ENCODE data around the gene HKDC1.
A peak's percentile ranks its signal among the peaks of the same experiment; 100 is the strongest.

HKDC1 gene

DNA sequence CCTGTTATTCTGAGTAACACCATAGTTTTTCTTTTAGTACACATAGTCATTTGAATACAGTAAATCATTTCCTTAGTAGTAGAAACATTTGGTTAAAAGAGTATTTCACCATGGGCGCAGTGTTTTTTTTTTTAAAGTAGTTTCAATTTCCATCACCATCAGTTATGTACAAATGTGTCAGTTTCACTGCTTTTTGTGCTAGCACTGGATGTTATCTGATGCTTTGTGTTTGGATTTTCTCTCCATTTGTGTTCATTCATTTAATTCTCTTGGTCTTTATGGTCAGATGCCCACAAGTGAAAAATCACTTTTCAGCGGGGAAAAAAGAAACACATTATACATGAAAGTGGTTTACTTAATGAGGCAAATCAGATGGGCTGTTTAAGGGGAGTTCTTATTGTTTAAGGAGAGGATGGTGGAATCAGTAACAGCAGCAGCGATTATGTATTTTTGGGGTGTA is 42.2 kb downstream of the HKDC1 start:
- Histone ChIP-seq H3K27ac (ENCODE audit: extremely low read depth, low read depth, low read length) (no peak overlapping the region), H3K4me1 (ENCODE audit: control insufficient read depth, insufficient read depth, low read length) (no peaks in the 10 kb centered on the region), H3K36me3 (ENCODE audit: control insufficient read depth in 2 of 2, insufficient read depth in 1 of 2, low read length in 2 of 2) (no peaks in the 10 kb centered on the region), H3K4me3 (ENCODE audit: low read depth, low read length) (no peak overlapping the region), H3K9me3 (ENCODE audit: control insufficient read depth, insufficient read depth, low read depth, low read length) (no peaks in the 10 kb centered on the region)
- TF ChIP-seq ZSCAN16 (tag by site-specific recombination; IDR thresholded peaks at IDR 0.05) (no peak), HOXA7 (CRISPR knock-in tag; IDR thresholded peaks at IDR 0.05; ENCODE audit: borderline replicate concordance) (no peak), ZNF555 (tag by site-specific recombination; conservative IDR thresholded peaks at IDR 0.05) (no peak), ZNF585B (tag by site-specific recombination; IDR thresholded peaks at IDR 0.05) (no peak), ZNF843 (tag by site-specific recombination; IDR thresholded peaks at IDR 0.05) (no peak), ZFHX2 (tag by site-specific recombination; conservative IDR thresholded peaks at IDR 0.05) (no peak), ZNF610 (tag by site-specific recombination; IDR thresholded peaks at IDR 0.05; ENCODE audit: borderline replicate concordance) (no peak), PRDM1 (tag by site-specific recombination; IDR thresholded peaks at IDR 0.05) (peak; percentile 53; the same call in 1 of the 2 replicates)
- TF ChIP-seq, protein P1, sequence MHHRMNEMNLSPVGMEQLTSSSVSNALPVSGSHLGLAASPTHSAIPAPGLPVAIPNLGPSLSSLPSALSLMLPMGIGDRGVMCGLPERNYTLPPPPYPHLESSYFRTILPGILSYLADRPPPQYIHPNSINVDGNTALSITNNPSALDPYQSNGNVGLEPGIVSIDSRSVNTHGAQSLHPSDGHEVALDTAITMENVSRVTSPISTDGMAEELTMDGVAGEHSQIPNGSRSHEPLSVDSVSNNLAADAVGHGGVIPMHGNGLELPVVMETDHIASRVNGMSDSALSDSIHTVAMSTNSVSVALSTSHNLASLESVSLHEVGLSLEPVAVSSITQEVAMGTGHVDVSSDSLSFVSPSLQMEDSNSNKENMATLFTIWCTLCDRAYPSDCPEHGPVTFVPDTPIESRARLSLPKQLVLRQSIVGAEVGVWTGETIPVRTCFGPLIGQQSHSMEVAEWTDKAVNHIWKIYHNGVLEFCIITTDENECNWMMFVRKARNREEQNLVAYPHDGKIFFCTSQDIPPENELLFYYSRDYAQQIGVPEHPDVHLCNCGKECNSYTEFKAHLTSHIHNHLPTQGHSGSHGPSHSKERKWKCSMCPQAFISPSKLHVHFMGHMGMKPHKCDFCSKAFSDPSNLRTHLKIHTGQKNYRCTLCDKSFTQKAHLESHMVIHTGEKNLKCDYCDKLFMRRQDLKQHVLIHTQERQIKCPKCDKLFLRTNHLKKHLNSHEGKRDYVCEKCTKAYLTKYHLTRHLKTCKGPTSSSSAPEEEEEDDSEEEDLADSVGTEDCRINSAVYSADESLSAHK (tag by site-specific recombination; IDR thresholded peaks at IDR 0.05) = 0 out of 2 replicates have a peak, but pooled peaks have one; percentile 39
- TF ChIP-seq, protein P2, sequence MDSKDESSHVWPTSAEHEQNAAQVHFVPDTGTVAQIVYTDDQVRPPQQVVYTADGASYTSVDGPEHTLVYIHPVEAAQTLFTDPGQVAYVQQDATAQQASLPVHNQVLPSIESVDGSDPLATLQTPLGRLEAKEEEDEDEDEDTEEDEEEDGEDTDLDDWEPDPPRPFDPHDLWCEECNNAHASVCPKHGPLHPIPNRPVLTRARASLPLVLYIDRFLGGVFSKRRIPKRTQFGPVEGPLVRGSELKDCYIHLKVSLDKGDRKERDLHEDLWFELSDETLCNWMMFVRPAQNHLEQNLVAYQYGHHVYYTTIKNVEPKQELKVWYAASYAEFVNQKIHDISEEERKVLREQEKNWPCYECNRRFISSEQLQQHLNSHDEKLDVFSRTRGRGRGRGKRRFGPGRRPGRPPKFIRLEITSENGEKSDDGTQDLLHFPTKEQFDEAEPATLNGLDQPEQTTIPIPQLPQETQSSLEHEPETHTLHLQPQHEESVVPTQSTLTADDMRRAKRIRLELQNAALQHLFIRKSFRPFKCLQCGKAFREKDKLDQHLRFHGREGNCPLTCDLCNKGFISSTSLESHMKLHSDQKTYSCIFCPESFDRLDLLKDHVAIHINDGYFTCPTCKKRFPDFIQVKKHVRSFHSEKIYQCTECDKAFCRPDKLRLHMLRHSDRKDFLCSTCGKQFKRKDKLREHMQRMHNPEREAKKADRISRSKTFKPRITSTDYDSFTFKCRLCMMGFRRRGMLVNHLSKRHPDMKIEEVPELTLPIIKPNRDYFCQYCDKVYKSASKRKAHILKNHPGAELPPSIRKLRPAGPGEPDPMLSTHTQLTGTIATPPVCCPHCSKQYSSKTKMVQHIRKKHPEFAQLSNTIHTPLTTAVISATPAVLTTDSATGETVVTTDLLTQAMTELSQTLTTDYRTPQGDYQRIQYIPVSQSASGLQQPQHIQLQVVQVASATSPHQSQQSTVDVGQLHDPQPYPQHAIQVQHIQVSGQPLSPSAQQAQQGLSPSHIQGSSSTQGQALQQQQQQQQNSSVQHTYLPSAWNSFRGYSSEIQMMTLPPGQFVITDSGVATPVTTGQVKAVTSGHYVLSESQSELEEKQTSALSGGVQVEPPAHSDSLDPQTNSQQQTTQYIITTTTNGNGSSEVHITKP (tag by site-specific recombination; IDR thresholded peaks at IDR 0.05) = no peak
- TF ChIP-seq, protein P3, sequence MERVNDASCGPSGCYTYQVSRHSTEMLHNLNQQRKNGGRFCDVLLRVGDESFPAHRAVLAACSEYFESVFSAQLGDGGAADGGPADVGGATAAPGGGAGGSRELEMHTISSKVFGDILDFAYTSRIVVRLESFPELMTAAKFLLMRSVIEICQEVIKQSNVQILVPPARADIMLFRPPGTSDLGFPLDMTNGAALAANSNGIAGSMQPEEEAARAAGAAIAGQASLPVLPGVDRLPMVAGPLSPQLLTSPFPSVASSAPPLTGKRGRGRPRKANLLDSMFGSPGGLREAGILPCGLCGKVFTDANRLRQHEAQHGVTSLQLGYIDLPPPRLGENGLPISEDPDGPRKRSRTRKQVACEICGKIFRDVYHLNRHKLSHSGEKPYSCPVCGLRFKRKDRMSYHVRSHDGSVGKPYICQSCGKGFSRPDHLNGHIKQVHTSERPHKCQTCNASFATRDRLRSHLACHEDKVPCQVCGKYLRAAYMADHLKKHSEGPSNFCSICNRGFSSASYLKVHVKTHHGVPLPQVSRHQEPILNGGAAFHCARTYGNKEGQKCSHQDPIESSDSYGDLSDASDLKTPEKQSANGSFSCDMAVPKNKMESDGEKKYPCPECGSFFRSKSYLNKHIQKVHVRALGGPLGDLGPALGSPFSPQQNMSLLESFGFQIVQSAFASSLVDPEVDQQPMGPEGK (tag by site-specific recombination; IDR thresholded peaks at IDR 0.05) = no peak
- TF ChIP-seq, protein P4, sequence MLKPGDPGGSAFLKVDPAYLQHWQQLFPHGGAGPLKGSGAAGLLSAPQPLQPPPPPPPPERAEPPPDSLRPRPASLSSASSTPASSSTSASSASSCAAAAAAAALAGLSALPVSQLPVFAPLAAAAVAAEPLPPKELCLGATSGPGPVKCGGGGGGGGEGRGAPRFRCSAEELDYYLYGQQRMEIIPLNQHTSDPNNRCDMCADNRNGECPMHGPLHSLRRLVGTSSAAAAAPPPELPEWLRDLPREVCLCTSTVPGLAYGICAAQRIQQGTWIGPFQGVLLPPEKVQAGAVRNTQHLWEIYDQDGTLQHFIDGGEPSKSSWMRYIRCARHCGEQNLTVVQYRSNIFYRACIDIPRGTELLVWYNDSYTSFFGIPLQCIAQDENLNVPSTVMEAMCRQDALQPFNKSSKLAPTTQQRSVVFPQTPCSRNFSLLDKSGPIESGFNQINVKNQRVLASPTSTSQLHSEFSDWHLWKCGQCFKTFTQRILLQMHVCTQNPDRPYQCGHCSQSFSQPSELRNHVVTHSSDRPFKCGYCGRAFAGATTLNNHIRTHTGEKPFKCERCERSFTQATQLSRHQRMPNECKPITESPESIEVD (tag by site-specific recombination; IDR thresholded peaks at IDR 0.05) = 0 out of 2 replicates have a peak, but pooled peaks have one; percentile 31
- CTCF ChIA-PET = no interaction called here
- POLR2A ChIA-PET = no interaction called here

DNA sequence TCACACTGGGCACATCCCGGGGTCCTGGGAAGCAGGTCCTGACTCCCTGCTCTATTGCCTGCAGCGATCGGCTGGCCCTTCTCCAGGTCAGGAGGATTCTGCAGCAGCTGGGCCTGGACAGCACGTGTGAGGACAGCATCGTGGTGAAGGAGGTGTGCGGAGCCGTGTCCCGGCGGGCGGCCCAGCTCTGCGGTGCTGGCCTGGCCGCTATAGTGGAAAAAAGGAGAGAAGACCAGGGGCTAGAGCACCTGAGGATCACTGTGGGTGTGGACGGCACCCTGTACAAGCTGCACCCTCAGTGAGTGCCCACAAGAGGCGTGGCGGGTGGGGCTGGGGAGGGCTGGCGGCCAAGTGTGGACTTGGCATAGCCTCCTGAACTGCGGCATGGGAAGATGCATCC is 45.4 kb downstream of the HKDC1 start:
- H3K4me3 ChIP-seq (ENCODE audit: low read depth, low read length) = no peak overlapping the region
- no peaks in the 10 kb centered on the region for H3K4me1 ChIP-seq (ENCODE audit: control insufficient read depth, insufficient read depth, low read length)
- no peak overlapping the region for H3K27ac ChIP-seq (ENCODE audit: extremely low read depth, low read depth, low read length)
- H3K9me3 ChIP-seq (ENCODE audit: control insufficient read depth, insufficient read depth, low read depth, low read length) = no peaks in the 10 kb centered on the region
- POLR2A ChIA-PET = no interaction called here
- CTCF ChIA-PET = no interaction called here
- no peaks in the 10 kb centered on the region for H3K36me3 ChIP-seq (ENCODE audit: control insufficient read depth in 2 of 2, insufficient read depth in 1 of 2, low read length in 2 of 2)
- no peak for TF ChIP-seq ZNF701 (tag by site-specific recombination; IDR thresholded peaks at IDR 0.05)
- TF ChIP-seq ZSCAN23 (tag by site-specific recombination; IDR thresholded peaks at IDR 0.05) = no peak
- TF ChIP-seq ZNF624 (tag by site-specific recombination; IDR thresholded peaks at IDR 0.05) = no peak
- TF ChIP-seq, protein P5, sequence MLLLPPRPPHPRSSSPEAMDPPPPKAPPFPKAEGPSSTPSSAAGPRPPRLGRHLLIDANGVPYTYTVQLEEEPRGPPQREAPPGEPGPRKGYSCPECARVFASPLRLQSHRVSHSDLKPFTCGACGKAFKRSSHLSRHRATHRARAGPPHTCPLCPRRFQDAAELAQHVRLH (tag by site-specific recombination; IDR thresholded peaks at IDR 0.05) = no peak
- TF ChIP-seq, protein P6, sequence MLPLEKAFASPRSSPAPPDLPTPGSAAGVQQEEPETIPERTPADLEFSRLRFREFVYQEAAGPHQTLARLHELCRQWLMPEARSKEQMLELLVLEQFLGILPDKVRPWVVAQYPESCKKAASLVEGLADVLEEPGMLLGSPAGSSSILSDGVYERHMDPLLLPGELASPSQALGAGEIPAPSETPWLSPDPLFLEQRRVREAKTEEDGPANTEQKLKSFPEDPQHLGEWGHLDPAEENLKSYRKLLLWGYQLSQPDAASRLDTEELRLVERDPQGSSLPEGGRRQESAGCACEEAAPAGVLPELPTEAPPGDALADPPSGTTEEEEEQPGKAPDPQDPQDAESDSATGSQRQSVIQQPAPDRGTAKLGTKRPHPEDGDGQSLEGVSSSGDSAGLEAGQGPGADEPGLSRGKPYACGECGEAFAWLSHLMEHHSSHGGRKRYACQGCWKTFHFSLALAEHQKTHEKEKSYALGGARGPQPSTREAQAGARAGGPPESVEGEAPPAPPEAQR (tag by site-specific recombination; IDR thresholded peaks at IDR 0.05) = no peak
- no peak for TF ChIP-seq ZNF146 (tag by site-specific recombination; IDR thresholded peaks at IDR 0.05)
- no peak for TF ChIP-seq GLIS2 (tag by site-specific recombination; IDR thresholded peaks at IDR 0.05)
